Stimulated activated naive CD4-positive, alpha-beta T cell (primary cell): Measurements from ENCODE around the gene HJURP.

Experiments
- DNase-seq, 6 experiments: peaks; one replicate each; lab custom pipeline; 2025; lab: John Stamatoyannopoulos, UW

Gene HJURP

GRCh38 chr2:233813236-233814055 is 40.9 kb downstream of the HJURP start:
- DNase-seq: no peak

- DNase-seq: no peak
Observed at GRCh38 chr2:233811732-233812131, 42.6 kb downstream of the HJURP start.

- no peak for DNase-seq
Observed at GRCh38 chr2:233811087-233811486, 43.2 kb downstream of the HJURP start.

- DNase-seq: no peak
Observed at GRCh38 chr2:233810385-233810784, 44.0 kb downstream of the HJURP start.

- no peak for DNase-seq
Observed at GRCh38 chr2:233807966-233808935, 46.1 kb downstream of the HJURP start.

- no peak for DNase-seq
Observed at GRCh38 chr2:233807215-233807865, 47.0 kb downstream of the HJURP start.

GRCh38 chr2:233803994-233804393 is 50.3 kb downstream of the HJURP start:
- DNase-seq: no peak

- no peak for DNase-seq
Observed at GRCh38 chr2:233803292-233803911, 50.9 kb downstream of the HJURP start.

GRCh38 chr2:233802132-233802815 is 52.1 kb downstream of the HJURP start:
- no peak for DNase-seq

- DNase-seq: no peak
Observed at GRCh38 chr2:233801357-233802131, 52.8 kb downstream of the HJURP start.

- DNase-seq: no peak
Observed at GRCh38 chr2:233800208-233800607, 54.1 kb downstream of the HJURP start.

- no peak for DNase-seq
Observed at GRCh38 chr2:233799716-233800115, 54.6 kb downstream of the HJURP start.

GRCh38 chr2:233799087-233799665 is 55.2 kb downstream of the HJURP start:
- no peak for DNase-seq

GRCh38 chr2:233798335-233799086 is 55.8 kb downstream of the HJURP start:
- no peak for DNase-seq

- DNase-seq: no peak
Observed at GRCh38 chr2:233796254-233796653, 58.1 kb downstream of the HJURP start.

- no peak for DNase-seq
Observed at GRCh38 chr2:233795735-233796171, 58.6 kb downstream of the HJURP start.

GRCh38 chr2:233794128-233794658 is 60.1 kb downstream of the HJURP start:
- DNase-seq: no peak

- no peak for DNase-seq
Observed at GRCh38 chr2:233793465-233794127, 60.7 kb downstream of the HJURP start.
